Uterus (tissue), 4 donors: ENCODE data around the gene SEC22A. TPM values are rescaled to one million over a fixed set of nuclear protein-coding genes. Genes with fewer than 3 reads are reported as not detected.
"Not testable (repeated sequence)": the region's sequence is repeated elsewhere in the genome, so short reads cannot be mapped to it uniquely, and the experiment has no call there.

Experiments used
- DNase-seq, 2 donors: peaks; one replicate each; pipeline ENCODE4 v3.0.0-alpha.2; 2019 to 2020
- H3K27ac ChIP-seq, 2 donors: fragments of 200-600 bp; sonication (generic); 1 replicate in 1 of 2; 2 replicates in 1 of 2; pipeline ENCODE4 v1.5.1; 2016 to 2018
- H3K27me3 ChIP-seq, 2 donors: fragments of 200-600 bp; sonication (generic); one replicate each; pipeline ENCODE4 v1.5.1; 2018 to 2019; ENCODE audit warnings: control low read depth in 1 of 2
- H3K36me3 ChIP-seq, 2 donors: fragments of 200-600 bp; sonication (generic); one replicate each; pipeline ENCODE4 v1.5.1; 2019; ENCODE audit warnings: control low read depth in 1 of 2
- H3K4me1 ChIP-seq, 2 donors: fragments of 200-600 bp; sonication (generic); one replicate each; pipeline ENCODE4 v1.5.1; 2018 to 2019; ENCODE audit warnings: control low read depth in 1 of 2
- H3K4me3 ChIP-seq, 2 donors: fragments of 200-600 bp; sonication (generic); 1 replicate in 1 of 2; 2 replicates in 1 of 2; pipeline ENCODE4 v1.5.1; 2018 to 2019; ENCODE audit warnings: mild to moderate bottlenecking in 1 of 2
- H3K9me3 ChIP-seq, 2 donors: fragments of 200-600 bp; sonication (generic); one replicate each; pipeline ENCODE4 v1.5.1; 2019; ENCODE audit warnings: control low read depth in 1 of 2
- POLR2A ChIP-seq, 2 donors: fragments of 450-650 bp; IDR thresholded peaks; one replicate each; pipeline ENCODE4 v1.6.1; 2016; ENCODE audit warnings: antibody characterized with exemption in 2 of 2, mild to moderate bottlenecking in 1 of 2, moderate library complexity in 1 of 2
- intact Hi-C: fragments of 100-400 bp; cut with DNase I; formaldehyde crosslinking; loops from one replicate; pipeline ENCODE4 v1.15.1; 2023; ENCODE audit warnings: low total_unique reads
- total RNA-seq, 4 donors: library from RNA; depleted of rRNA in 3 of 4; stranded (reverse); fragments of >200 nt in 3 of 4; gene quantifications; one replicate each; pipeline versions ENCODE4 v1.1.0 to v1.2.4, GENCODE V29; 2014 to 2023
- TF ChIP-seq, protein P1 (sequence below), 4 experiments: fragments of 200-600 bp in 2 of 4; fragments of 450-650 bp in 2 of 4; sonication (generic) in 2 of 4; IDR thresholded peaks; one replicate each; pipeline ENCODE4 v1.5.1; 2016 to 2019; ENCODE audit warnings: antibody characterized with exemption in 4 of 4, mild to moderate bottlenecking in 2 of 4, moderate library complexity in 1 of 4
- donor health status: DM: yes; HTN: yes; CAD: no.

Gene SEC22A
- total RNA-seq, 4 donors from 2014 or later: 14.9 to 103 (median 35.6) TPM

DNA sequence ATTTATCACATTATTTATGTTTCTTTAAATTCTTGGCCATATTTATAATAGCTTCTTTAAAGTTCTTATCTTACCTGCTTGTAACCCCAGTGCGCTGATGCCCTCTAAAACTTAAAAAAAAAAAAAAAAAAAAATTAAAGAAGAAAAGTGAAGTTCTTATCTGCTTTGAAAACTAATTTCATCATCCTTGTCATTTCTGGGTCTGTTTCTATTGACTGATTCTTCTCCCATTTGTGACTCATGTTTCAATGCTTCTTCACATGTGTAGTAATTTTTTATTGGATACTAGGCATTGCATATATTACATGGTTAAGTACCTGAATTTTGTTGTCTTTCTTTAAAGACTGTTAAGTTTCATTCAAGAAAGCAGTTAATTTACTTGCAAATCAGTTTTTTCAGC is 3.4 kb upstream of the SEC22A start:
- Histone ChIP-seq H3K4me1 (peaks cover 0 to 5% of the 10 kb centered on the region in 2 donors), H3K9me3 (no peaks in the 10 kb centered on the region), H3K27ac (no peak overlapping the region), H3K36me3 (no peaks in the 10 kb centered on the region), H3K27me3 (no peaks in the 10 kb centered on the region), H3K4me3 (no peak overlapping the region)
- intact Hi-C loops: no loop called here
- DNase-seq: no peak
- TF ChIP-seq, protein P1, sequence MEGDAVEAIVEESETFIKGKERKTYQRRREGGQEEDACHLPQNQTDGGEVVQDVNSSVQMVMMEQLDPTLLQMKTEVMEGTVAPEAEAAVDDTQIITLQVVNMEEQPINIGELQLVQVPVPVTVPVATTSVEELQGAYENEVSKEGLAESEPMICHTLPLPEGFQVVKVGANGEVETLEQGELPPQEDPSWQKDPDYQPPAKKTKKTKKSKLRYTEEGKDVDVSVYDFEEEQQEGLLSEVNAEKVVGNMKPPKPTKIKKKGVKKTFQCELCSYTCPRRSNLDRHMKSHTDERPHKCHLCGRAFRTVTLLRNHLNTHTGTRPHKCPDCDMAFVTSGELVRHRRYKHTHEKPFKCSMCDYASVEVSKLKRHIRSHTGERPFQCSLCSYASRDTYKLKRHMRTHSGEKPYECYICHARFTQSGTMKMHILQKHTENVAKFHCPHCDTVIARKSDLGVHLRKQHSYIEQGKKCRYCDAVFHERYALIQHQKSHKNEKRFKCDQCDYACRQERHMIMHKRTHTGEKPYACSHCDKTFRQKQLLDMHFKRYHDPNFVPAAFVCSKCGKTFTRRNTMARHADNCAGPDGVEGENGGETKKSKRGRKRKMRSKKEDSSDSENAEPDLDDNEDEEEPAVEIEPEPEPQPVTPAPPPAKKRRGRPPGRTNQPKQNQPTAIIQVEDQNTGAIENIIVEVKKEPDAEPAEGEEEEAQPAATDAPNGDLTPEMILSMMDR (IDR thresholded peaks at IDR 0.05): no peak
- TF ChIP-seq POLR2A (IDR thresholded peaks at IDR 0.05): no peak

DNA sequence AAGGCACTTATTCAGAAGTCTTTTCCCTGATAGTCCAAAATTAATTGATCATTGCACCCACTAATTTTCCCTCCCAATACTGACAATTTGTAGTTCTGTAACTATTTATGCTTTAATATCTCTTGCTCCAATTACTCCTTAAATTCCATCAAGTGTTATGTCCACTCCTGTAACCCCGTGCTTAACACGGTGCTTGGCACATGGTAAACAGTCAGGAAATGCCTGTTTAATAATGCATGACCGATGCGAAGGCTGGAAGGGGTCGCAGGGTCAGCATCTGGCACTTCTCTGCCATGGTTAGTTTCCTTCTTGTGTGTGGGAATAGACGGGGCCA is 553 bp upstream of the SEC22A start:
- intact Hi-C loops: no loop called here
- Histone ChIP-seq H3K9me3 (no peaks in the 10 kb centered on the region), H3K4me3 (peak overlapping the region; percentile 72 to 100), H3K27ac (peak overlapping the region; percentile 89 to 91), H3K27me3 (no peaks in the 10 kb centered on the region), H3K4me1 (peaks cover 0 to 5% of the 10 kb centered on the region in 2 donors), H3K36me3 (no peaks in the 10 kb centered on the region)
- no peak for TF ChIP-seq POLR2A (IDR thresholded peaks at IDR 0.05)
- TF ChIP-seq, protein P1 (IDR thresholded peaks at IDR 0.05): no peak
- no peak for DNase-seq

DNA sequence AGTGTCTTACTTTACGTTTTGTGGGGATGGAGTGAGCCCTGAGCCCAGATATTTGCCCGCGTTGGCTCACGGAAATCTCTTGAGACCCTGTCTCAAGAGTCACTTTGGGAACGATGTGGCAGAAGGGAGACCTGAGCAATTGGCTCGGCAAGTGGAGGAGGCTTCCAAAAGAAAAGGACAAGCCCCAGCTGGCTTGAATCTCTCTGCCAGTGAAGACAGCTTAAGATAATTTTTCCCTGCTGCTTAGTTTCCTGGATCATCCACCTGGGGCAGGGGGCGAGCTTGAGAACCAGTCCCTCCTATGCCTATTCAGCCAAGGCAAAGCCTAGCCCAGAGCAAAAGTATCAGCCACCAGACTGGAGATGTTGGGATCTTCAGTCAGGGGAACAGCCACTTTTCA is 708 bp downstream of the SEC22A start:
- H3K27me3 ChIP-seq: no peaks in the 10 kb centered on the region
- TF ChIP-seq, protein P1 (IDR thresholded peaks at IDR 0.05): no peak
- TF ChIP-seq POLR2A (IDR thresholded peaks at IDR 0.05): no peak
- H3K36me3 ChIP-seq: no peaks in the 10 kb centered on the region
- DNase-seq: peak in 1 of 2 donors; percentile 13
- peak overlapping the region; percentile 72 to 100 for H3K4me3 ChIP-seq
- no peaks in the 10 kb centered on the region for H3K9me3 ChIP-seq
- H3K27ac ChIP-seq: peak overlapping the region; percentile 89 to 91
- intact Hi-C loops: no loop called here
- H3K4me1 ChIP-seq: peaks cover 0 to 5% of the 10 kb centered on the region in 2 donors

DNA sequence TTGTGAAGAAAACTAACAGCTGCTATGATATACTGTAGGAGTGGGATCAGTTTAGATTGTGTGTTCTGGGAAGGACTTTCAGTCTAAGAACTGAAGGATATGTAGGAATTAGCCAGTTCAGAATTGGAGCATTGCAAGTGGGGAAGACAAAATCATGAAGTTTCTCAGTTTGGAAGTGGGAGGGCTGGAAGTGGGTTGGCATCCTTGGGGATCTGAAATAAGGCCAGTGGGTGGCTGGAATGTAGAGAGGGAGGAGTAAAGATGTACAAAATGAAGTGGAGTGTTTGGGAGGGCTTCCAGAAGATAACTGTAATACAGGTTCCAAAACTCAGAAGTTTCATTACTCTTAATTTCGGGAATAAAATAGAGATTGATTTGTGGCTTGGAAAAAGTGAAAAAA is 17.2 kb downstream of the SEC22A start:
- no peak for DNase-seq
- intact Hi-C loops: no loop called here
- TF ChIP-seq, protein P1 (IDR thresholded peaks at IDR 0.05): no peak
- TF ChIP-seq POLR2A (IDR thresholded peaks at IDR 0.05): no peak

DNA sequence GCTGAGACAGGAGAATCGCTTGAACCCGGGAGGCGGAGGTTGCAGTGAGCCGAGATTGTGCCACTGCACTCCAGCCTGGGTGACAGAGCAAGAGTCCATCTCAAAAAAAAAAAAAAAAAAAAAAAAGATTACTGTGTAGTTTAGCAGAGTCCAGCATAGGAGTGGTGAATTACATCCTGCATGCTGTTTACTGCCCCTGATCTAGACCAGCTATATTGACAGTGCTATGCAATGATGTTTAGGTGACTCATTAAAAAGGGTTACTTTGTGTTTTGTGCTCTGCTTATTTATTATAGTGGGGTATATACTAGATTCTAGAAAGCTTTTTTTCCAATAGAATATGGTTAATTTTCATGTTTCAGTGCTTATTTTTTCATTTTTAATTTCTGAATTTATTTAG is 19.6 kb downstream of the SEC22A start:
- DNase-seq, H3K27ac ChIP-seq, H3K9me3 ChIP-seq, H3K27me3 ChIP-seq, H3K36me3 ChIP-seq, H3K4me1 ChIP-seq, H3K4me3 ChIP-seq, intact Hi-C loops: not testable (repeated sequence)

More for the DNA sequence above, 17.2 kb downstream of the SEC22A start:
- Histone ChIP-seq H3K4me1 (no peaks in the 10 kb centered on the region), H3K4me3 (no peak overlapping the region), H3K27me3 (no peaks in the 10 kb centered on the region), H3K27ac (no peak overlapping the region), H3K36me3 (no peaks in the 10 kb centered on the region), H3K9me3 (no peaks in the 10 kb centered on the region)

DNA sequence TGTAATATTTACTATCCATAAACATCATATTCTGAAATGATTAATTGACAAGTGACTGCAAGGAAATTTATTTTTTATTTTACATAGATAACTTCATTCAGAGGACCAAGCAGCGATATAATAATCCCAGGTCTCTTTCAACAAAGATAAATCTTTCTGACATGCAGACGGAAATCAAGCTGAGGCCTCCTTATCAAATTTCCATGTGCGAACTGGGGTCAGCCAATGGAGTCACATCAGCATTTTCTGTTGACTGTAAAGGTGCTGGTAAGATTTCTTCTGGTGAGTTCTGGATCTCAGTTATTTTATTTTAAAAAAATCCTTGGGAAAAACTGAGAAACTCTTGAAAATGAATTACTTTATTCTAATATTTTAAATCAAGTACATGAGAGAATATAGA is 23.3 kb downstream of the SEC22A start:
- Histone ChIP-seq H3K4me1 (no peaks in the 10 kb centered on the region), H3K27ac (no peak overlapping the region), H3K4me3 (no peak overlapping the region), H3K27me3 (no peaks in the 10 kb centered on the region), H3K36me3 (no peaks in the 10 kb centered on the region), H3K9me3 (peaks cover 0 to 9% of the 10 kb centered on the region in 2 donors)
- DNase-seq: no peak
- no peak for TF ChIP-seq POLR2A (IDR thresholded peaks at IDR 0.05)
- TF ChIP-seq, protein P1 (IDR thresholded peaks at IDR 0.05): no peak
- intact Hi-C loops: no loop called here
